A549 treated with CORT108297 at 1 μM for 4 hours (cell line): ENCODE data around the gene SCYGR6. TPM values are rescaled to one million over a fixed set of nuclear protein-coding genes. Genes with fewer than 3 reads are reported as not detected.

ENCODE experiments used
- total RNA-seq: library from RNA; stranded (reverse); fragments of 200-300 nt; extraction: Qiagen RNA extraction; gene quantifications from 5 replicates; pipeline ENCODE4 v1.2.3, GENCODE V29; 2022

The SCYGR6 gene
- total RNA-seq: not detected in 5 replicates

GRCh38 chr2:227724394-227725039 lies at the start of gene SCYGR6:
TSS of gene SCYGR6 (minus strand) at chr2:227724757. CDS start at chr2:227724757, 0 bp downstream.

GRCh38 chr2:227745594-227745993 lies 21.0 kb upstream of the SCYGR6 start, which contains the start of gene SCYGR8:
TSS of gene SCYGR8 (plus strand) at chr2:227745894. CDS start at chr2:227745894, 0 bp downstream.

GRCh38 chr2:227728035-227728434 lies 3.5 kb upstream of the SCYGR6 start, which contains the start of gene SCYGR7:
TSS of gene SCYGR7 (plus strand) at chr2:227728335. CDS start at chr2:227728335, 0 bp downstream.

GRCh38 chr2:227717687-227718567 lies 6.6 kb downstream of the SCYGR6 start, which contains the start of gene SLC19A3:
TSS of gene SLC19A3 (minus strand) at chr2:227718028. CDS start at chr2:227702318, 15,710 bp downstream.

Other genes with a start within 250 kb of the SCYGR6 start
- not detected in 5 replicates for gene SCYGR2, start 125.9 kb downstream of the SCYGR6 start, total RNA-seq
- gene SCYGR3, start 109.9 kb downstream of the SCYGR6 start, total RNA-seq: not detected in 5 replicates
- gene SCYGR4, start 107.3 kb downstream of the SCYGR6 start, total RNA-seq: not detected in 5 replicates
- not detected in 5 replicates for gene SCYGR5, start 58.0 kb downstream of the SCYGR6 start, total RNA-seq
- 2.4 to 3.5 TPM (median 2.6 TPM) in 5 replicates for gene SLC19A3, start 6.7 kb downstream of the SCYGR6 start, total RNA-seq
- not detected in 5 replicates for gene SCYGR7, start 3.6 kb upstream of the SCYGR6 start, total RNA-seq
- not detected in 5 replicates for gene SCYGR8, start 21.1 kb upstream of the SCYGR6 start, total RNA-seq
- gene CCL20, start 89.1 kb upstream of the SCYGR6 start, total RNA-seq: 2.7 to 7.7 TPM (median 5.4 TPM) in 5 replicates
- 2.0 to 3.6 TPM (median 2.9 TPM) in 5 replicates for gene DAW1, start 146.9 kb upstream of the SCYGR6 start, total RNA-seq